CD4-positive, alpha-beta T cell (primary cell): ENCODE data around the gene NUDT19. TPM values are rescaled to one million over a fixed set of nuclear protein-coding genes. Genes with fewer than 3 reads are reported as not detected.

ENCODE experiments used
- ATAC-seq: fragments of 200-7000 bp; cut with Tn5 transposase; one replicate; pipeline ENCODE4 v1.10.0; 2022; ENCODE audit warnings: mild to moderate bottlenecking; ENCODE audit not compliant: poor library complexity
- CTCF ChIA-PET: fragments of 350-600 bp; sonication (Branson Sonifier 250); formaldehyde crosslinking; loops from one replicate; lab custom pipeline; 2021; ENCODE audit warnings: antibody characterized with exemption, inconsistent platforms; lab: Charles Lee
- POLR2A ChIA-PET: fragments of 350-600 bp; sonication (Branson Sonifier 250); formaldehyde crosslinking; loops from one replicate; lab custom pipeline; 2021; ENCODE audit warnings: antibody characterized with exemption, inconsistent platforms; lab: Charles Lee
- DNase-seq, 14 experiments: peaks; one replicate each; pipeline ENCODE4 v3.0.0-alpha.2; 2013 to 2020; ENCODE audit warnings: mixed read lengths in 2 of 14
- H3K27ac ChIP-seq, 2 donors: one replicate each; pipeline versions ENCODE4 v1.5.1 to v1.7.0; 2013; ENCODE audit warnings: low read length in 2 of 2, low read depth in 1 of 2, mild to moderate bottlenecking in 1 of 2
- H3K27me3 ChIP-seq, 2 experiments: 1 replicate in 1 of 2; 2 replicates in 1 of 2; pipeline versions ENCODE4 v1.6.1 to v1.7.0; 2013; ENCODE audit warnings: low read length in 2 of 2, control low read depth in 1 of 2, mild to moderate bottlenecking in 1 of 2, moderate library complexity in 1 of 2; ENCODE audit not compliant: insufficient read depth in 2 of 2, control insufficient read depth in 1 of 2
- H3K36me3 ChIP-seq: one replicate; pipeline ENCODE4 v1.6.1; 2013; ENCODE audit warnings: low read length, control low read depth; ENCODE audit not compliant: insufficient read depth
- H3K4me1 ChIP-seq: one replicate; pipeline ENCODE4 v1.6.1; 2013; ENCODE audit warnings: low read length, control low read depth; ENCODE audit not compliant: insufficient read depth
- H3K4me3 ChIP-seq: one replicate; pipeline ENCODE4 v1.5.1; 2013; ENCODE audit warnings: mild to moderate bottlenecking, low read length, moderate library complexity
- H3K9me3 ChIP-seq, 2 experiments: 1 replicate in 1 of 2; 2 replicates in 1 of 2; pipeline versions ENCODE4 v1.6.1 to v1.7.0; 2013; ENCODE audit warnings: low read length in 2 of 2, mild to moderate bottlenecking in 2 of 2, control low read depth in 1 of 2, moderate library complexity in 1 of 2; ENCODE audit not compliant: control insufficient read depth in 1 of 2, insufficient read depth in 1 of 2
- H3K27ac Mint-ChIP-seq: one replicate; pipeline ENCODE4 v1.8.0; 2020; ENCODE audit warnings: mixed read lengths
- H3K27me3 Mint-ChIP-seq: one replicate; pipeline ENCODE4 v1.8.0; 2021; ENCODE audit warnings: mixed read lengths
- H3K36me3 Mint-ChIP-seq: one replicate; pipeline ENCODE4 v1.8.0; 2021; ENCODE audit warnings: low read depth, mixed read lengths
- H3K4me1 Mint-ChIP-seq: one replicate; pipeline ENCODE4 v1.8.0; 2021; ENCODE audit warnings: low read depth, mixed read lengths
- H3K4me3 Mint-ChIP-seq: one replicate; pipeline ENCODE4 v1.8.0; 2020; ENCODE audit warnings: mild to moderate bottlenecking, mixed read lengths
- H3K9me3 Mint-ChIP-seq: one replicate; pipeline ENCODE4 v1.8.0; 2020; ENCODE audit warnings: mixed read lengths
- intact Hi-C, 2 experiments: fragments of 100-400 bp; cut with DNase I in 1 of 2; cut with micrococcal nuclease in 1 of 2; formaldehyde crosslinking; loops; one replicate each; pipeline versions ENCODE4 v1.15.1 to v1.9.0; 2023 to 2025; cut with DNase I, micrococcal nuclease
- total RNA-seq, 174 experiments: library from RNA in 2 of 174; stranded (reverse) in 2 of 174; gene quantifications; one replicate each; pipeline ENCODE4 v1.2.3 and lab custom pipeline; 2021 to 2026
- TF ChIP-seq, protein P1 (sequence below): fragments of 200-600 bp; IDR thresholded peaks from one replicate; pipeline ENCODE4 v1.8.0; 2022; ENCODE audit warnings: antibody characterized with exemption, mild to moderate bottlenecking

The NUDT19 gene
- total RNA-seq, 2 experiments from 2014 or later, result 7.9 to 8.2 TPM

DNA sequence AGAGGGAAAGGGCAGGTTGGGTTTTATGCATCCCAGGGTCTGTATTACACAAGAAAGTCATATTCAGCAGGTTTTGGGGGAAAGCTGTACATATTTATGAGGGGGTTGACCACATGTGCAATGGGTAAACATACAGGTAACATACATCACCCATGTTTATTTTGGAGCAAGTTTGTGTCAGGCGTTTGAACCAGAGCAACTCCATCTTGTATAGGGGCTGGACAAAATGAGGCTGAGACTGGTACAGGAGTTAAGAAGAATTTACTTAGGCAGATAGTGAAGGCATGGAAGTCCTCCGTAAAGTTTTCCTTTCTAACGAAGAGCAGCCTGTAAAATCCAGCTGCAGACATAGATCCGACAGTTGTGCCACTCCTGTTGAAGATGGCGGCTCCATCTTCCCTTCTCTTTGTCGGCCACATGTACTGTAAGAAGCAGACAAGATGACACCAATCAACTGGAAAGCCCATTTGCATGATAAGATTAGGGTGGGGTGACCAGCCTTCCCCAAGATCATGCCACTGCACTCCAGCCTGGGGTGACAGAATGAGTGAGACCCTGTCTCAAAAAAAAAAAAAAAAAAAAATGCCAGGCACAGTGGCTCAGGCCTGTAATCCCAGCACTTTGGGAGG lies 4.7 kb upstream of the NUDT19 start:
- CTCF ChIA-PET, result no interaction called here
- Histone ChIP-seq H3K36me3 (no peaks in the 10 kb centered on the region), H3K9me3 (no peaks in the 10 kb centered on the region), H3K27ac (no peak overlapping the region), H3K4me3 (no peak overlapping the region), H3K27me3 (no peaks in the 10 kb centered on the region), H3K4me1 (peaks cover 13% of the 10 kb centered on the region)
- TF ChIP-seq, protein P1, sequence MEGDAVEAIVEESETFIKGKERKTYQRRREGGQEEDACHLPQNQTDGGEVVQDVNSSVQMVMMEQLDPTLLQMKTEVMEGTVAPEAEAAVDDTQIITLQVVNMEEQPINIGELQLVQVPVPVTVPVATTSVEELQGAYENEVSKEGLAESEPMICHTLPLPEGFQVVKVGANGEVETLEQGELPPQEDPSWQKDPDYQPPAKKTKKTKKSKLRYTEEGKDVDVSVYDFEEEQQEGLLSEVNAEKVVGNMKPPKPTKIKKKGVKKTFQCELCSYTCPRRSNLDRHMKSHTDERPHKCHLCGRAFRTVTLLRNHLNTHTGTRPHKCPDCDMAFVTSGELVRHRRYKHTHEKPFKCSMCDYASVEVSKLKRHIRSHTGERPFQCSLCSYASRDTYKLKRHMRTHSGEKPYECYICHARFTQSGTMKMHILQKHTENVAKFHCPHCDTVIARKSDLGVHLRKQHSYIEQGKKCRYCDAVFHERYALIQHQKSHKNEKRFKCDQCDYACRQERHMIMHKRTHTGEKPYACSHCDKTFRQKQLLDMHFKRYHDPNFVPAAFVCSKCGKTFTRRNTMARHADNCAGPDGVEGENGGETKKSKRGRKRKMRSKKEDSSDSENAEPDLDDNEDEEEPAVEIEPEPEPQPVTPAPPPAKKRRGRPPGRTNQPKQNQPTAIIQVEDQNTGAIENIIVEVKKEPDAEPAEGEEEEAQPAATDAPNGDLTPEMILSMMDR, result no peak
- Mint-ChIP-seq H3K4me1 (peaks cover 14% of the 10 kb centered on the region), H3K27ac (no peak overlapping the region), H3K4me3 (no peak overlapping the region), H3K36me3 (no peaks in the 10 kb centered on the region), H3K9me3 (no peaks in the 10 kb centered on the region), H3K27me3 (no peaks in the 10 kb centered on the region)
- ATAC-seq (no peak), DNase-seq (no peak)
- intact Hi-C loops, result no loop called here
- POLR2A ChIA-PET, result interaction anchor here (0.7 kb wide), 1 partner anchor 11 kb away, joined by 5 read pairs; the partner anchor contains the start of gene RGS9BP

DNA sequence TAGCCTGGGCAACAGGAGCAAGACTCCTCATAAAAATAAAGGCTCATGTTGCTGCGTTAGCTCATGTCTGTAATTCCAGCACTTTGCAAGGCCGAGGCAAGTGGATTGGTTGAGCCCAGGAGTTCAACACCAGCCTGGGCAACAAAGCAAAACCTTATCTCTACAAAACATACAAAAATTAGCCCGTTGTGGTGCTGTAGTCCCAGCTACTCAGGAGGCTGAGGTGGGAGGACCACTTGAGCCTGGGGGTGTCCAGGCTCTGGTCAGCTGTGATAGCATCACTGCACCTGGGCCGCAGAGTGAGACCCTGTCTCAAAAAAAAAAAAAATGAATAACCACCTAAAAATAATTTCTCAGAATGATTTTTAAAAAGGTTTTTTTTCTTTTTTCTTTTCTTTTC lies 3.9 kb upstream of the NUDT19 start:
- TF ChIP-seq, protein P1, result no peak
- H3K36me3 Mint-ChIP-seq, result peaks cover 2% of the 10 kb centered on the region
- Histone ChIP-seq H3K27ac (no peak overlapping the region), H3K9me3 (no peaks in the 10 kb centered on the region), H3K4me3 (no peak overlapping the region), H3K4me1 (peaks cover 15% of the 10 kb centered on the region), H3K27me3 (no peaks in the 10 kb centered on the region), H3K36me3 (no peaks in the 10 kb centered on the region)
- H3K4me1 Mint-ChIP-seq, result peaks cover 15% of the 10 kb centered on the region
- H3K9me3 Mint-ChIP-seq, result no peaks in the 10 kb centered on the region
- H3K27ac Mint-ChIP-seq, result no peak overlapping the region
- no peak overlapping the region for H3K4me3 Mint-ChIP-seq
- H3K27me3 Mint-ChIP-seq, result no peaks in the 10 kb centered on the region
- CTCF ChIA-PET, result interaction anchor here (0.7 kb wide), 1 partner anchor 12 kb away, joined by 3 read pairs; the partner anchor contains the start of gene RGS9BP
- DNase-seq (no peak), ATAC-seq (no peak)
- POLR2A ChIA-PET, result no interaction called here
- intact Hi-C loops, result no loop called here

DNA sequence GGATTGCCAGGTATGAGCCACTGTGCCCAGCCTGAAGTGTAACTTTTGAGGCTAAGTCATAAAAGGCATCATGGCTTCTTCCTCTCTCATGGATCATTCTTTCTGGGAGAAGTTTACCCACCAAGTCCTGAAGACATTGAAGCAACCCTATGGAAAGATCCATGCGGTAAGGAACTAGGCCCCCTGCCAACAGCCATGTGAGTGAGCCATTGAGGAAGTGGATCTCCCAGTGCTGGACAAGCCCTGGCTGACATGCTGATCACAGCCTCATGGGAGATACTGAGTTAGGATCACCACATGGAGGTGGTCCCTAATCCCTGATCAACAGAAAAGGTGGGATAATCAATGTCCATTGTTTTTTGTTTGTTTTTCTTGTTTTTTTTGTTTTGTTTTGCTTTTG lies 3.3 kb upstream of the NUDT19 start:
- DNase-seq (no peak), ATAC-seq (no peak)
- Mint-ChIP-seq H3K27ac (no peak overlapping the region), H3K27me3 (no peaks in the 10 kb centered on the region), H3K9me3 (no peaks in the 10 kb centered on the region), H3K36me3 (peaks cover 8% of the 10 kb centered on the region), H3K4me3 (no peak overlapping the region), H3K4me1 (peaks cover 22% of the 10 kb centered on the region)
- ChIA-PET CTCF (no interaction called here), POLR2A (no interaction called here)
- H3K9me3 ChIP-seq, result no peaks in the 10 kb centered on the region
- H3K36me3 ChIP-seq, result no peaks in the 10 kb centered on the region
- TF ChIP-seq, protein P1, result no peak
- H3K27me3 ChIP-seq, result no peaks in the 10 kb centered on the region
- H3K4me1 ChIP-seq, result peaks cover 21% of the 10 kb centered on the region
- H3K4me3 ChIP-seq, result no peak overlapping the region
- intact Hi-C loops, result no loop called here
- no peak overlapping the region for H3K27ac ChIP-seq
